ENCODE results near the gene PARD3. TPM values are rescaled to one million over a fixed set of nuclear protein-coding genes. Genes with fewer than 3 reads are reported as not detected.

The PARD3 gene
- total and polyA plus RNA-seq, 2 experiments from 2014 or later, result 47.2 to 59.7 TPM

DNA sequence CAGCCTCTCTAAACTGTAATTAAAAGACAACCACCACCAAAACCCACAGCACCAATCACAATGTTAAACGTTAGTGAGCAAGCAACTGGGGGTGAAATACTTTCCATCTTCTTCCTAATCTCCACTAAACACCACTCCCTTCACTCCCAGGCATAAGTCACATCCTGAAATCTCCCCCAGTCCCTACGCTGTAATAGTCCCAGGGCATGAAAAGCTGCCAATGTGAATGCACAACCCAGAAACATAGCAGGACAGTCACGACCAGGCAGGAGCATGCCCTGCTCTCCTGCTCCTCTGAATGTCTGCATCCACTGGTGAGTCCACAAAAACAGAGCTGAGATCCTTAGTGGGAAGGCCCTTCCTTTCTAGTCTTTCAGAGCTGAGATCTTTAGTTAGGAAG, 288.9 kb downstream of the PARD3 start:
- 96% methylated on average over 3 of the region's 3 CpGs for WGBS (ENCODE audit: low lambda C conversion rate, missing lambda C conversion rate)
- H3K9me2 ChIP-seq (replicated peaks; ENCODE audit: insufficient read depth), result no peaks in the 10 kb centered on the region
- no peak for DNase-seq (ENCODE audit: low spot score)
- H3K9me3 ChIP-seq (ENCODE audit: low read depth), result no peaks in the 10 kb centered on the region
- H3K4me2 ChIP-seq, result no peak overlapping the region
- peaks cover 7% of the 10 kb centered on the region for H3K4me1 ChIP-seq (ENCODE audit: insufficient read depth)
- TF ChIP-seq CTCF (IDR thresholded peaks at IDR 0.05; ENCODE audit: poor library complexity), result no peak
- no peak for TF ChIP-seq EZH2 (IDR thresholded peaks at IDR 0.05; ENCODE audit: borderline replicate concordance)
- no peak for TF ChIP-seq EZH2phosphoT487 (IDR thresholded peaks at IDR 0.05; ENCODE audit: low read depth, severe bottlenecking, unreplicated experiment)
- no peak overlapping the region for H3K27ac ChIP-seq
- H3K36me3 ChIP-seq (replicated peaks; ENCODE audit: insufficient read depth, low read depth), result peaks cover 4% of the 10 kb centered on the region
- no peak overlapping the region for H3K4me3 ChIP-seq
- H3K79me2 ChIP-seq, result peaks cover 41% of the 10 kb centered on the region
- H3K27me3 ChIP-seq, result no peaks in the 10 kb centered on the region
- H2AFZ ChIP-seq, result no peak overlapping the region
- H4K20me1 ChIP-seq (ENCODE audit: insufficient read depth, poor library complexity, severe bottlenecking), result no peaks in the 10 kb centered on the region

DNA sequence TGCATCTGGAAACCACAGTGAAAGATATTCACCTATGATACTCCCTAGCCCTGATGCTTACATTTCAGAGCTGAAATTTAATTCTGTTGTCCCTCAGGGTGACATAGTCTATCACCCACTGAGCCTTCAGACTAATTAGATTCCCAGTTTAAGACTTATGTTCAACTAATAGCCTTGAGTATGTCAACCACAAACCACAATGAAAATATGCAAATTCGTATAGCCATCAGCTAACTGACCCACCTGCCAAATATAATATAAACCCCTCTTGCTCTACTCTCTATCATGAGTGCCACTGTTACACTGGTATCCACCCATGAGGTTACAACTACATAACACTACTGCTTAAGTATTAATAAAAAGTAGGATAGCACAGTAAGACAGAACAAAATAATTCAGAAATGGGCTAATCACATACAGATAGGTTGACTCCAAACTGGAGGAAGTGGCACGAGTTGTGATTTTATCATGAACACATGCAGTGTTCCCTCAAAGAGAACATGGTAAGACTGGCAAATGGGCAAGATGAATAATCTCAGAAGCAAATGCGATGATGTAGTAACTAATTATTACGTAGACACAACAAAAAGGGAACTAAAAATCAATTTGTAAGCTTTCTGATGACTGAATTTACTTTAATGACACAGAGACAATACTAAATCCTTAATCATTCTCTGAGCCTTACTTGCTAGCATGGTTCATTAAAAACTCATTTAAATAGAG, 290.6 kb downstream of the PARD3 start:
- H3K27me3 ChIP-seq, result no peaks in the 10 kb centered on the region
- no peaks in the 10 kb centered on the region for H3K36me3 ChIP-seq (replicated peaks; ENCODE audit: insufficient read depth, low read depth)
- H3K4me2 ChIP-seq, result no peak overlapping the region
- no peaks in the 10 kb centered on the region for H4K20me1 ChIP-seq (ENCODE audit: insufficient read depth, poor library complexity, severe bottlenecking)
- H3K9me2 ChIP-seq (replicated peaks; ENCODE audit: insufficient read depth), result no peaks in the 10 kb centered on the region
- H3K4me1 ChIP-seq (ENCODE audit: insufficient read depth), result peaks cover 7% of the 10 kb centered on the region
- no peak overlapping the region for H3K27ac ChIP-seq
- H3K9me3 ChIP-seq (ENCODE audit: low read depth), result no peaks in the 10 kb centered on the region
- H2AFZ ChIP-seq, result no peak overlapping the region
- H3K4me3 ChIP-seq, result no peak overlapping the region
- TF ChIP-seq CTCF (IDR thresholded peaks at IDR 0.05; ENCODE audit: poor library complexity), result no peak
- TF ChIP-seq EZH2phosphoT487 (IDR thresholded peaks at IDR 0.05; ENCODE audit: low read depth, severe bottlenecking, unreplicated experiment), result no peak
- no peak for TF ChIP-seq EZH2 (IDR thresholded peaks at IDR 0.05; ENCODE audit: borderline replicate concordance)
- DNase-seq (ENCODE audit: low spot score), result no peak
- peaks cover 46% of the 10 kb centered on the region for H3K79me2 ChIP-seq
- 89% methylated on average over 4 of the region's 4 CpGs for WGBS (ENCODE audit: low lambda C conversion rate, missing lambda C conversion rate)

DNA sequence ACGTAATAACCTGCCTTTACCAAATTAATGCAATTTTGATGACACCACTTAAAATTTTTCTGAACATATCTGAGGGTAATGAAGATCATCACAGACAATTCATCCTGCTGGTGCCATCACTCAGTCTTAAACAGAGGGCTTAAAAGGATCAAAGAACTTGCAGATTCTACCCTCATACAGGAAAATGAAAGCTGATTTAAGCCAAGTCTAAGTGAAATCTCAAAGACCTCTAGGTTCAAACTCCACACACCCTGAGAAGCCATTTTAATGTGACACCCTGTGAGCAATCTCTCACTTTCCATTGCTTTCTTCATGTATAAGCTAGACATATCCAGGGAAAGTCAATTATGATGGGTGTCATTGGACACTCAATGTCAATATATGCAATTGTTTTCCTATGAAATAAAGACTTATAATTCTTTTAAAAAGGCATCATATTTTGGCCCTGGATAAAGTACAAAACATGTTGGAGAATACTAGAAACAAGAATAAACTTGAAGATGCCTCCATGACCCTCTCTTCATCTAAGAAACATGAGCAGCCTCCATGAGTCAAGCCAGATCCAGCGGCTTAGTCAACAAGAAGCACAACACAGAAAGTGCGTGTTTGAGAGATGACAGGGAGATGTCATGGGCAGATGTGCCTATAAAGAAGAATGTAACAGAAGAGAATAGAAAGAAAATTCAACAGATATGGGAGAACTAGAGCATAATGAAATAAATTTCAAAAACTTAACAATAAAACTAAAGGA, 291.9 kb downstream of the PARD3 start:
- H3K9me3 ChIP-seq (ENCODE audit: low read depth), result no peaks in the 10 kb centered on the region
- 92% methylated on average over 3 of the region's 3 CpGs for WGBS (ENCODE audit: low lambda C conversion rate, missing lambda C conversion rate)
- H3K4me2 ChIP-seq, result no peak overlapping the region
- H3K4me3 ChIP-seq, result no peak overlapping the region
- TF ChIP-seq EZH2 (IDR thresholded peaks at IDR 0.05; ENCODE audit: borderline replicate concordance), result no peak
- no peak for TF ChIP-seq CTCF (IDR thresholded peaks at IDR 0.05; ENCODE audit: poor library complexity)
- no peak for TF ChIP-seq EZH2phosphoT487 (IDR thresholded peaks at IDR 0.05; ENCODE audit: low read depth, severe bottlenecking, unreplicated experiment)
- H3K36me3 ChIP-seq (replicated peaks; ENCODE audit: insufficient read depth, low read depth), result no peaks in the 10 kb centered on the region
- no peak overlapping the region for H2AFZ ChIP-seq
- no peak for DNase-seq (ENCODE audit: low spot score)
- peaks cover 57% of the 10 kb centered on the region for H3K79me2 ChIP-seq
- no peak overlapping the region for H3K27ac ChIP-seq
- H4K20me1 ChIP-seq (ENCODE audit: insufficient read depth, poor library complexity, severe bottlenecking), result no peaks in the 10 kb centered on the region
- H3K9me2 ChIP-seq (replicated peaks; ENCODE audit: insufficient read depth), result no peaks in the 10 kb centered on the region
- H3K27me3 ChIP-seq, result no peaks in the 10 kb centered on the region
- peaks cover 3% of the 10 kb centered on the region for H3K4me1 ChIP-seq (ENCODE audit: insufficient read depth)
